ENCODE results near the gene DNA2.

DNA2 gene

GRCh38 chr10:68403701-68404100, 68.1 kb downstream of the DNA2 start:
- Histone ChIP-seq H3K36me3 (ENCODE audit: control insufficient read depth, low read depth, low read length) (peaks cover 7% of the 10 kb centered on the region), H3K9me3 (ENCODE audit: control insufficient read depth, low read depth, low read length) (no peaks in the 10 kb centered on the region), H3K4me1 (ENCODE audit: control insufficient read depth, low read depth, low read length) (peaks cover 10% of the 10 kb centered on the region), H3K9ac (ENCODE audit: low read length) (no peak overlapping the region), H3K27me3 (ENCODE audit: control insufficient read depth, insufficient read depth, low read length) (no peaks in the 10 kb centered on the region), H3K4me3 (ENCODE audit: low read length) (no peak overlapping the region), H3K27ac (ENCODE audit: low read length) (no peak overlapping the region)

GRCh38 chr10:68402276-68402675, 69.5 kb downstream of the DNA2 start:
- Histone ChIP-seq H3K4me1 (ENCODE audit: control insufficient read depth, low read depth, low read length) (peaks cover 10% of the 10 kb centered on the region), H3K36me3 (ENCODE audit: control insufficient read depth, low read depth, low read length) (peaks cover 7% of the 10 kb centered on the region), H3K9me3 (ENCODE audit: control insufficient read depth, low read depth, low read length) (no peaks in the 10 kb centered on the region), H3K27me3 (ENCODE audit: control insufficient read depth, insufficient read depth, low read length) (no peaks in the 10 kb centered on the region), H3K9ac (ENCODE audit: low read length) (no peak overlapping the region), H3K4me3 (ENCODE audit: low read length) (no peak overlapping the region), H3K27ac (ENCODE audit: low read length) (no peak overlapping the region)

GRCh38 chr10:68397005-68397404, 74.8 kb downstream of the DNA2 start:
- Histone ChIP-seq H3K27me3 (ENCODE audit: control insufficient read depth, insufficient read depth, low read length) (no peaks in the 10 kb centered on the region), H3K9me3 (ENCODE audit: control insufficient read depth, low read depth, low read length) (no peaks in the 10 kb centered on the region), H3K36me3 (ENCODE audit: control insufficient read depth, low read depth, low read length) (peaks cover 7% of the 10 kb centered on the region)

GRCh38 chr10:68385740-68386139, 86.0 kb downstream of the DNA2 start:
- Histone ChIP-seq H3K27ac (ENCODE audit: low read length) (no peak overlapping the region), H3K9ac (ENCODE audit: low read length) (no peak overlapping the region), H3K36me3 (ENCODE audit: control insufficient read depth, low read depth, low read length) (peaks cover 18% of the 10 kb centered on the region)

More at GRCh38 chr10:68397005-68397404, 74.8 kb downstream of the DNA2 start:
- Histone ChIP-seq H3K4me3 (ENCODE audit: low read length) (no peak overlapping the region), H3K4me1 (ENCODE audit: control insufficient read depth, low read depth, low read length) (no peaks in the 10 kb centered on the region), H3K27ac (ENCODE audit: low read length) (no peak overlapping the region), H3K9ac (ENCODE audit: low read length) (no peak overlapping the region)

GRCh38 chr10:68371604-68372003, 100.2 kb downstream of the DNA2 start:
- H3K27ac ChIP-seq (ENCODE audit: low read length), result no peak overlapping the region
- H3K4me3 ChIP-seq (ENCODE audit: low read length), result no peak overlapping the region
- peaks cover 10% of the 10 kb centered on the region for H3K9me3 ChIP-seq (ENCODE audit: control insufficient read depth, low read depth, low read length)
- no peak overlapping the region for H3K9ac ChIP-seq (ENCODE audit: low read length)
- H3K4me1 ChIP-seq (ENCODE audit: control insufficient read depth, low read depth, low read length), result no peaks in the 10 kb centered on the region
- H3K27me3 ChIP-seq (ENCODE audit: control insufficient read depth, insufficient read depth, low read length), result no peaks in the 10 kb centered on the region
- H3K36me3 ChIP-seq (ENCODE audit: control insufficient read depth, low read depth, low read length), result peaks cover 3% of the 10 kb centered on the region

More at GRCh38 chr10:68385740-68386139, 86.0 kb downstream of the DNA2 start:
- no peaks in the 10 kb centered on the region for H3K9me3 ChIP-seq (ENCODE audit: control insufficient read depth, low read depth, low read length)
- H3K4me1 ChIP-seq (ENCODE audit: control insufficient read depth, low read depth, low read length), result no peaks in the 10 kb centered on the region
- H3K27me3 ChIP-seq (ENCODE audit: control insufficient read depth, insufficient read depth, low read length), result no peaks in the 10 kb centered on the region
- no peak overlapping the region for H3K4me3 ChIP-seq (ENCODE audit: low read length)

GRCh38 chr10:68367121-68367520, 104.7 kb downstream of the DNA2 start:
- Histone ChIP-seq H3K36me3 (ENCODE audit: control insufficient read depth, low read depth, low read length) (peaks cover 16% of the 10 kb centered on the region), H3K4me3 (ENCODE audit: low read length) (no peak overlapping the region), H3K27me3 (ENCODE audit: control insufficient read depth, insufficient read depth, low read length) (no peaks in the 10 kb centered on the region), H3K4me1 (ENCODE audit: control insufficient read depth, low read depth, low read length) (no peaks in the 10 kb centered on the region), H3K9ac (ENCODE audit: low read length) (no peak overlapping the region), H3K9me3 (ENCODE audit: control insufficient read depth, low read depth, low read length) (no peaks in the 10 kb centered on the region), H3K27ac (ENCODE audit: low read length) (no peak overlapping the region)

- Histone ChIP-seq H3K9ac (ENCODE audit: low read length) (no peak overlapping the region), H3K36me3 (ENCODE audit: control insufficient read depth, low read depth, low read length) (peaks cover 16% of the 10 kb centered on the region), H3K27ac (ENCODE audit: low read length) (no peak overlapping the region), H3K4me3 (ENCODE audit: low read length) (no peak overlapping the region), H3K9me3 (ENCODE audit: control insufficient read depth, low read depth, low read length) (no peaks in the 10 kb centered on the region), H3K27me3 (ENCODE audit: control insufficient read depth, insufficient read depth, low read length) (no peaks in the 10 kb centered on the region), H3K4me1 (ENCODE audit: control insufficient read depth, low read depth, low read length) (no peaks in the 10 kb centered on the region)
Measured at GRCh38 chr10:68366600-68366999, 105.2 kb downstream of the DNA2 start.

- Histone ChIP-seq H3K27ac (ENCODE audit: low read length) (no peak overlapping the region), H3K36me3 (ENCODE audit: control insufficient read depth, low read depth, low read length) (peaks cover 16% of the 10 kb centered on the region), H3K4me1 (ENCODE audit: control insufficient read depth, low read depth, low read length) (no peaks in the 10 kb centered on the region), H3K4me3 (ENCODE audit: low read length) (no peak overlapping the region), H3K27me3 (ENCODE audit: control insufficient read depth, insufficient read depth, low read length) (no peaks in the 10 kb centered on the region), H3K9me3 (ENCODE audit: control insufficient read depth, low read depth, low read length) (no peaks in the 10 kb centered on the region), H3K9ac (ENCODE audit: low read length) (no peak overlapping the region)
Measured at GRCh38 chr10:68365611-68366010, 106.2 kb downstream of the DNA2 start.

- Histone ChIP-seq H3K4me1 (ENCODE audit: control insufficient read depth, low read depth, low read length) (no peaks in the 10 kb centered on the region), H3K27ac (ENCODE audit: low read length) (no peak overlapping the region), H3K36me3 (ENCODE audit: control insufficient read depth, low read depth, low read length) (peaks cover 16% of the 10 kb centered on the region), H3K4me3 (ENCODE audit: low read length) (no peak overlapping the region), H3K27me3 (ENCODE audit: control insufficient read depth, insufficient read depth, low read length) (no peaks in the 10 kb centered on the region), H3K9me3 (ENCODE audit: control insufficient read depth, low read depth, low read length) (no peaks in the 10 kb centered on the region), H3K9ac (ENCODE audit: low read length) (no peak overlapping the region)
Measured at GRCh38 chr10:68364101-68364886, 107.5 kb downstream of the DNA2 start.

All from iPS-18a (cell line).